ENCODE results near the gene PUM1. TPM values are rescaled to one million over a fixed set of nuclear protein-coding genes. Genes with fewer than 3 reads are reported as not detected.

PUM1 gene
- total RNA-seq, 1 donor: 61.1 TPM

- no peak for TF ChIP-seq CTCF (IDR thresholded peaks at IDR 0.05; ENCODE audit: insufficient read depth, low read length)
- no peak overlapping the region for H3K4me3 ChIP-seq (ENCODE audit: low read depth, low read length)
- DNase-seq (ENCODE audit: low read depth): no peak
Measured at GRCh38 chr1:31082385-31082784, 16.9 kb upstream of the PUM1 start.

DNA sequence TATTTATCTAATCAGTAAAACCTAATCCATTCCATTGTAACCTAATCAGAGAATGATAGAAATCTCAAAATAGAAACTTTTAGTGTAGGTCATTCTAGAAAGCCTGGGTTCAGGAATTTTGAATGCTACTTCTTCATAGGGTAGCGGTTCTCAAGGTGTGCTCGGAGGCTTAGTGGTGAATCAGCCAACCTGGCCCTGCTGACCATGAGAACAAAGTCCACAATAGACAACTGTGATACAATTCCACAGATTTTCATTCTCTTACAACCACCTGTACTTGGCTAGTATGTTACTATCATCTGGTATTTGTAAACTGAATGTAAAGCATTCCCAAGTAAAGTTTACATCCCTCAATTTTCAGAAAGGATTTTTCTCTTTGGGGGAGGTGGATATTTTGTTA is 7.5 kb upstream of the PUM1 start:
- H3K4me3 ChIP-seq (ENCODE audit: low read depth, low read length): no peak overlapping the region
- DNase-seq (ENCODE audit: low read depth): no peak
- no peak for TF ChIP-seq CTCF (IDR thresholded peaks at IDR 0.05; ENCODE audit: insufficient read depth, low read length)

GRCh38 chr1:31072304-31072746 is 6.8 kb upstream of the PUM1 start:
- no peak for DNase-seq (ENCODE audit: low read depth)
- no peak for TF ChIP-seq CTCF (IDR thresholded peaks at IDR 0.05; ENCODE audit: insufficient read depth, low read length)
- H3K4me3 ChIP-seq (ENCODE audit: low read depth, low read length): no peak overlapping the region

GRCh38 chr1:31069392-31069791 is 3.9 kb upstream of the PUM1 start:
- no peak overlapping the region for H3K4me3 ChIP-seq (ENCODE audit: low read depth, low read length)
- no peak for DNase-seq (ENCODE audit: low read depth)
- no peak for TF ChIP-seq CTCF (IDR thresholded peaks at IDR 0.05; ENCODE audit: insufficient read depth, low read length)

- no peak for TF ChIP-seq CTCF (IDR thresholded peaks at IDR 0.05; ENCODE audit: insufficient read depth, low read length)
- H3K4me3 ChIP-seq (ENCODE audit: low read depth, low read length): peak overlapping the region; percentile 83
- no peak for DNase-seq (ENCODE audit: low read depth)
Measured at GRCh38 chr1:31064718-31065309, 703 bp downstream of the PUM1 start.

DNA sequence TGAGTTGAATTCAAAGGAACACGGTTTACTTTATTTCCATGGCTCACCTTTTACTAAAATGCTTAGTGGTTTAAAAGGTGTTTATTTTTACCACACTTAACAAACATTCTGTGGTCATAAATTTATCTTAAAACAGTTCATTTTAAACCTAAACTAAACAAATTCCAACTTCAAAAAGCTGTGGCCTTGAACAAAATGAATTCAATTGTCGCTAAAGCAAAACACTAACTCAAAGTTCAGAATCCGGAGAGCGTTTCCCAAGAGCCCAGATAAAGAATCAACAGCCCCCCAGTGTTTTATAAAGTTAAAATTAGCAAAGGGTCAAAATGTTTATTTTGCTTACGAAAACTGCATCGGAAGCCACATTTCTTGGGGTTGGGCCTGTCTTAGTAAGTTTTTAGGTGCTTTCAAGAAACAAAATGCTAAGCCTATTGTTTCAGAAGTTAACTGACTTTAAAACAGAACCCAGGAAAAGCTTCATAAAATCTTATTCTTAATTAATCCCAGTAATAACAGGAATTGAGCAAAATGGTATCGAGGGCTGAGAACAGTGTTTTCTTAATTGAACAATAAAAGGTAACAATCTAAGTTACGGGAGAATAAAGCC is 1.3 kb downstream of the PUM1 start:
- TF ChIP-seq CTCF (IDR thresholded peaks at IDR 0.05; ENCODE audit: insufficient read depth, low read length): no peak
- peak overlapping the region; percentile 83 for H3K4me3 ChIP-seq (ENCODE audit: low read depth, low read length)
- peak; percentile 20 for DNase-seq (ENCODE audit: low read depth)
